ENCODE results near the gene MDH2. TPM values are rescaled to one million over a fixed set of nuclear protein-coding genes. Genes with fewer than 3 reads are reported as not detected.

Gene MDH2
- 1,030 TPM for polyA plus RNA-seq (2012; ENCODE audit: insufficient read length, low read depth)

DNA sequence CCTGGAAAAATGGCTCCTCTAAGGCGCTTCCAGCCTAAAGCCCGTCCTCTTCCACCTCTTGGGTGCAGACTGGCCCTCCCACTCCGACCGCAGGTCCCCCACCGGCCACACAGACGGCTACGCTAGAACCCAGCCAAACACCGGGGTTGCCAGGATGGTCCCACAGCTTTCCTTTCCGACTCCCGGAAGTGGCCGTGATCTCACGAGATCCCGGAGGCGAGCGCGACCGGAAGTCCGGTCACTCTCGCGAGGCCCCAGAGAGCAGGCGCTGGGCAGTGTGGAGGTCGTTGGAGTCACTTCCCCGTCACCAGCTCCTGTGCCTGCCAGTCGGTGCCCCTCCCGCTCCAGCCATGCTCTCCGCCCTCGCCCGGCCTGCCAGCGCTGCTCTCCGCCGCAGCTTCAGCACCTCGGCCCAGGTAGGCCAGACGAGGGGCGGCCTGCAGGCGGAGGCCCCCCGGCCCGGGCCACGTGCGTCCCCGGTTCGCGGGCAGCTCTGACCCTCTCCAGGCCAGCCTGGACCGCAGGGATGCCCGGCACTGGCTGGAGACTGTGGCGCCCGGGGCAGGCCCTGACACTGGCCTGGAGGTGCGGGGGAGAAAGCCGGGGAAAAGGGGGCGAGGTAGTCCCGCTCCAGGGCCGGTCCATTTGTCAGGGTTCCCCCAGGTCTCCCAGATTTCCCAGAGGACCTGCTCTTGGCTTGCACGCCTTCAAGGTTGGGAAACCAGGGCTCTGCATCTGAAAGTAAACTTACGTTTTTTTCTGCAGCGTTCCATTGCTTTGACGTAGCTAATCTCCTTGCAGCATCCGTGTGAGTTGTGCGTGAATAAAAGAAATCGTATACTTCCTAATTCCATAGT, at the start of gene MDH2, which contains the start of gene STYXL1:
Gene MDH2, plus strand, starts transcription at position 296 of the 857 bp plus-strand sequence. Its CDS starts 55 bp downstream, at position 351.
Gene STYXL1, minus strand, starts transcription at position 190 of the 857 bp plus-strand sequence. CDS start 17,477 bp downstream, outside the sequence.
- peak; percentile 94 for TF ChIP-seq TAF1 (IDR thresholded peaks at IDR 0.05; ENCODE audit: borderline replicate concordance, insufficient read depth, low read length)
- TF ChIP-seq FOXP2 (optimal IDR thresholded peaks at IDR 0.05; ENCODE audit: borderline replicate concordance, extremely low read depth, extremely low read length, insufficient read depth): peak; percentile 93
- peak; percentile 93 for TF ChIP-seq POLR2AphosphoS5 (IDR thresholded peaks at IDR 0.05; ENCODE audit: low read depth, low read length)
- TF ChIP-seq, protein P1, sequence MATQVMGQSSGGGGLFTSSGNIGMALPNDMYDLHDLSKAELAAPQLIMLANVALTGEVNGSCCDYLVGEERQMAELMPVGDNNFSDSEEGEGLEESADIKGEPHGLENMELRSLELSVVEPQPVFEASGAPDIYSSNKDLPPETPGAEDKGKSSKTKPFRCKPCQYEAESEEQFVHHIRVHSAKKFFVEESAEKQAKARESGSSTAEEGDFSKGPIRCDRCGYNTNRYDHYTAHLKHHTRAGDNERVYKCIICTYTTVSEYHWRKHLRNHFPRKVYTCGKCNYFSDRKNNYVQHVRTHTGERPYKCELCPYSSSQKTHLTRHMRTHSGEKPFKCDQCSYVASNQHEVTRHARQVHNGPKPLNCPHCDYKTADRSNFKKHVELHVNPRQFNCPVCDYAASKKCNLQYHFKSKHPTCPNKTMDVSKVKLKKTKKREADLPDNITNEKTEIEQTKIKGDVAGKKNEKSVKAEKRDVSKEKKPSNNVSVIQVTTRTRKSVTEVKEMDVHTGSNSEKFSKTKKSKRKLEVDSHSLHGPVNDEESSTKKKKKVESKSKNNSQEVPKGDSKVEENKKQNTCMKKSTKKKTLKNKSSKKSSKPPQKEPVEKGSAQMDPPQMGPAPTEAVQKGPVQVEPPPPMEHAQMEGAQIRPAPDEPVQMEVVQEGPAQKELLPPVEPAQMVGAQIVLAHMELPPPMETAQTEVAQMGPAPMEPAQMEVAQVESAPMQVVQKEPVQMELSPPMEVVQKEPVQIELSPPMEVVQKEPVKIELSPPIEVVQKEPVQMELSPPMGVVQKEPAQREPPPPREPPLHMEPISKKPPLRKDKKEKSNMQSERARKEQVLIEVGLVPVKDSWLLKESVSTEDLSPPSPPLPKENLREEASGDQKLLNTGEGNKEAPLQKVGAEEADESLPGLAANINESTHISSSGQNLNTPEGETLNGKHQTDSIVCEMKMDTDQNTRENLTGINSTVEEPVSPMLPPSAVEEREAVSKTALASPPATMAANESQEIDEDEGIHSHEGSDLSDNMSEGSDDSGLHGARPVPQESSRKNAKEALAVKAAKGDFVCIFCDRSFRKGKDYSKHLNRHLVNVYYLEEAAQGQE (IDR thresholded peaks at IDR 0.05; ENCODE audit: insufficient read depth in 1 of 2, low read depth in 2 of 2, low read length in 2 of 2): no peak; a peak in 1 of 4 replicates
- peak; percentile 96 for TF ChIP-seq SIN3A (IDR thresholded peaks at IDR 0.05; ENCODE audit: borderline replicate concordance, insufficient read depth, low read length)

DNA sequence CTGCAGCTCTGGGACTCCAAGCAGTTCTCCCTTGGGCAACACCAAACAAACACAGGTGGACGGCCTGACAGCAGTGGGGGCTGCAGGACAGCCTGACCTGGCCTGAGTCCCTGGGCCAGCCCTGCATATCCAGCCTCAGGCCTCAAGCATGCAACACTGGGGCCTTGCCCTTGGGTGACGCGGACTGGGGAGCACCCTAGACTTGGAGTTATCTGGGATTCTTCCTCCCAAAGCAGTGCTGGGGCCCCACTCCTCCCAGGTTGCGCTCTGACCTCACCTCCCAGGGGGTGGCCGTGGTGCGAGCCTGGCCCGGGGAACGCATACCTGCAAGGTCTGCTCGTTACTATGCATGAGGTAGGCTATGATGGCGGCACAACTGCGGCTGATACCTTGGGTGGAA, 47.3 kb upstream of the MDH2 start:
- TF ChIP-seq FOXP2 (optimal IDR thresholded peaks at IDR 0.05; ENCODE audit: borderline replicate concordance, extremely low read depth, extremely low read length, insufficient read depth) (no peak), SIN3A (IDR thresholded peaks at IDR 0.05; ENCODE audit: borderline replicate concordance, insufficient read depth, low read length) (no peak), TAF1 (IDR thresholded peaks at IDR 0.05; ENCODE audit: borderline replicate concordance, insufficient read depth, low read length) (no peak), POLR2AphosphoS5 (IDR thresholded peaks at IDR 0.05; ENCODE audit: low read depth, low read length) (no peak)
- TF ChIP-seq, protein P1 (IDR thresholded peaks at IDR 0.05; ENCODE audit: insufficient read depth in 1 of 2, low read depth in 2 of 2, low read length in 2 of 2): no peak

DNA sequence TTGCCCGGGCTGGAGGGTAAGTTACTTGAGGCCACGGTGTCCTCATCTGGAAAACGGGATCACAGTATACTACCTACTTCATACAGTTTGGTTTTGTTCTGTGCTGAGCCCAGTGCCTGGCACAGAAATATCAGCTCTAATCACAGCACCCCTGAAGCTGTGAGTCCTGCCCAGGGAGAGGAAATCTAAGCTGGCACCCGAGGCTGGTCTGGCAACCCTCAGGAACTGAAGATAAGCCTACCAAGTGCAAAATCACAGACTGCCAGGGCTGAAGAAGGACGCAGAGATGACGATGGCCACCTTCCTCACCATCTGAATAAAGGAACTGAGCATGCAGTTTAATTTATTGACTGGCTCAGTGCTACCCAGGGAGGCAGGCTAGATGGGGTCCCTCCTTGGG, 45.8 kb upstream of the MDH2 start:
- no peak for TF ChIP-seq POLR2AphosphoS5 (IDR thresholded peaks at IDR 0.05; ENCODE audit: low read depth, low read length)
- TF ChIP-seq FOXP2 (optimal IDR thresholded peaks at IDR 0.05; ENCODE audit: borderline replicate concordance, extremely low read depth, extremely low read length, insufficient read depth): no peak
- TF ChIP-seq TAF1 (IDR thresholded peaks at IDR 0.05; ENCODE audit: borderline replicate concordance, insufficient read depth, low read length): no peak
- TF ChIP-seq SIN3A (IDR thresholded peaks at IDR 0.05; ENCODE audit: borderline replicate concordance, insufficient read depth, low read length): no peak
- TF ChIP-seq, protein P1 (IDR thresholded peaks at IDR 0.05; ENCODE audit: insufficient read depth in 1 of 2, low read depth in 2 of 2, low read length in 2 of 2): no peak

DNA sequence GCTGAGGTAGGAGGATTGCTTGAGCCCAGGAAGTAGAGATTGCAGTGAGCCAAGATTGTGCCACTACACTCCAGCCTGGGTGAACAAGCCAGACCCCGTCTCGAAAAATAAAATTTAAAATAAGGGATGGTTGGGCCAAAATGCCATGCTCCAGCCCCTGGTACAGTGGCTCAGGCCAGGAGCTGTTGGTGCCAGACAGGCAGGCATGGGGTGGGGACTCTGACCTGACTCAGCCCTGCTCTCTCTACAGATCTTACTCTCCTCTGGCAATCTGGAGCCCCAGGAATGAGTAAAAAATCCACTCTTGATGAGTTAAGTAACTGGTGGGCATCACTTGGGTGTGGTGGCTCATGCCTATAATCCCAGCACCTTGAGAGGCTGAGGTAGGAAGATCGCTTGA, 45.1 kb upstream of the MDH2 start:
- TF ChIP-seq FOXP2 (optimal IDR thresholded peaks at IDR 0.05; ENCODE audit: borderline replicate concordance, extremely low read depth, extremely low read length, insufficient read depth) (no peak), POLR2AphosphoS5 (IDR thresholded peaks at IDR 0.05; ENCODE audit: low read depth, low read length) (no peak), SIN3A (IDR thresholded peaks at IDR 0.05; ENCODE audit: borderline replicate concordance, insufficient read depth, low read length) (no peak), TAF1 (IDR thresholded peaks at IDR 0.05; ENCODE audit: borderline replicate concordance, insufficient read depth, low read length) (no peak)
- TF ChIP-seq, protein P1 (IDR thresholded peaks at IDR 0.05; ENCODE audit: insufficient read depth in 1 of 2, low read depth in 2 of 2, low read length in 2 of 2): no peak
